Measurements from ENCODE around the gene EPM2A. TPM values are rescaled to one million over a fixed set of nuclear protein-coding genes. Genes with fewer than 3 reads are reported as not detected.
A peak's percentile ranks its signal among the peaks of the same experiment; 100 is the strongest.
"Not testable (repeated sequence)": the region's sequence is repeated elsewhere in the genome, so short reads cannot be mapped to it uniquely, and the experiment has no call there.

EPM2A gene
- polyA plus RNA-seq, 2 donors = 1.6 to 3.1 TPM

- Histone ChIP-seq H3K4me1 (ENCODE audit: control insufficient read depth in 2 of 2, insufficient read depth in 2 of 2, low read length in 1 of 2) (no peaks in the 10 kb centered on the region), H3K9me3 (ENCODE audit: control insufficient read depth in 2 of 2, insufficient read depth in 1 of 2, low read depth in 1 of 2, low read length in 1 of 2) (no peaks in the 10 kb centered on the region), H3K4me3 (ENCODE audit: low read depth in 1 of 2, low read length in 2 of 2) (no peak overlapping the region), H3K27ac (ENCODE audit: low read depth in 2 of 2, low read length in 1 of 2) (no peak overlapping the region), H3K27me3 (ENCODE audit: control insufficient read depth in 1 of 2, insufficient read depth in 2 of 2, low read length in 2 of 2) (no peaks in the 10 kb centered on the region), H3K36me3 (ENCODE audit: control insufficient read depth in 2 of 2, insufficient read depth in 2 of 2, low read length in 1 of 2) (no peaks in the 10 kb centered on the region)
- 72 to 80% methylated on average over 2 of the region's 2 CpGs for WGBS, 2 donors
These were observed 17.3 kb upstream of the EPM2A start for GRCh38 chr6:145752638-145753037.

GRCh38 chr6:145749632-145750031 lies 14.3 kb upstream of the EPM2A start:
- H3K36me3 ChIP-seq (ENCODE audit: control insufficient read depth in 2 of 2, insufficient read depth in 2 of 2, low read length in 1 of 2) = no peaks in the 10 kb centered on the region
- H3K27ac ChIP-seq (ENCODE audit: low read depth in 2 of 2, low read length in 1 of 2) = no peak overlapping the region
- H3K4me3 ChIP-seq (ENCODE audit: low read depth in 1 of 2, low read length in 2 of 2) = no peak overlapping the region
- H3K27me3 ChIP-seq (ENCODE audit: control insufficient read depth in 1 of 2, insufficient read depth in 2 of 2, low read length in 2 of 2) = no peaks in the 10 kb centered on the region
- H3K9me3 ChIP-seq (ENCODE audit: control insufficient read depth in 2 of 2, insufficient read depth in 1 of 2, low read depth in 1 of 2, low read length in 1 of 2) = no peaks in the 10 kb centered on the region
- WGBS, 2 donors = 37 to 61% methylated on average over 1 of the region's 1 CpG
- no peaks in the 10 kb centered on the region for H3K4me1 ChIP-seq (ENCODE audit: control insufficient read depth in 2 of 2, insufficient read depth in 2 of 2, low read length in 1 of 2)

DNA sequence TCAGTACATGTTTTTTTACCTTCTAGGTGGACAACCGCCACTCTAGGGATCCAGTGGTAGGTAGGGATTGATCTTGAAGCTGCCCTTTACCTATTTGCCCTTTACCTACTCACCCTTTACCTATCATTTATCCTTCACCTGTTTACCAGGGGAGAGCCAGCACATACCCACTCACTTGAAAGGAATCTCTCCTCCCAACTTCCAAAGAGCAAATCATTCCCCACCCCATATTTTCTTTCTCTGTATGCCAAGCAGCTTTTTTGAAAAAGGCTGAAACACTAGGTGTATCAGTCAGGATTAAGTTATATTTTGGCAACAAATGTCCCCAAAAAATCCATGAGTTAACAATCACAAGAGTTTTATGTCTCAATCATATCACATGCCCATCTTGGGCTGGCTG lies 10.5 kb upstream of the EPM2A start:
- no peaks in the 10 kb centered on the region for H3K27me3 ChIP-seq (ENCODE audit: control insufficient read depth in 1 of 2, insufficient read depth in 2 of 2, low read length in 2 of 2)
- no peaks in the 10 kb centered on the region for H3K36me3 ChIP-seq (ENCODE audit: control insufficient read depth in 2 of 2, insufficient read depth in 2 of 2, low read length in 1 of 2)
- H3K4me1 ChIP-seq (ENCODE audit: control insufficient read depth in 2 of 2, insufficient read depth in 2 of 2, low read length in 1 of 2) = no peaks in the 10 kb centered on the region
- H3K4me3 ChIP-seq (ENCODE audit: low read depth in 1 of 2, low read length in 2 of 2) = no peak overlapping the region
- H3K9me3 ChIP-seq (ENCODE audit: control insufficient read depth in 2 of 2, insufficient read depth in 1 of 2, low read depth in 1 of 2, low read length in 1 of 2) = no peaks in the 10 kb centered on the region
- H3K27ac ChIP-seq (ENCODE audit: low read depth in 2 of 2, low read length in 1 of 2) = no peak overlapping the region
- WGBS, 2 donors = 96 to 100% methylated on average over 1 of the region's 1 CpG

DNA sequence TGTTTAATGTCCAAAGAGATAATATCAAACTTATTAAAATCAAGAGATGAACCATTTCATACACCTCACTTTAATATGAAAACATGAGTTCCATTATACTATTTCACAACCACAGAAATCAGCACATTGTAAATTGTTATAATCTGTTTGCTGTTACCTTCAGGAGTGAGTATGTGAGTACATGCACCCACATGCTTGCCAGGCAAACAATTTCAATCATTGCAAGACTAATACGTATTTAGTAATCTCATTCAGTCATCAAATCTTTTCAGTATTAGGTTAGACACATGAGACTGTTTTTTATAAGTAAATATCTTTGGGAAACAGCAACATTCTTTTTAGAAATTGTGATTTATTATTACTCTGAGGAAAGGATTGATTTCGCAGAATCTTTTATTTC lies 9.3 kb upstream of the EPM2A start:
- Histone ChIP-seq H3K4me1 (ENCODE audit: control insufficient read depth in 2 of 2, insufficient read depth in 2 of 2, low read length in 1 of 2) (no peaks in the 10 kb centered on the region), H3K4me3 (ENCODE audit: low read depth in 1 of 2, low read length in 2 of 2) (no peak overlapping the region), H3K9me3 (ENCODE audit: control insufficient read depth in 2 of 2, insufficient read depth in 1 of 2, low read depth in 1 of 2, low read length in 1 of 2) (no peaks in the 10 kb centered on the region), H3K36me3 (ENCODE audit: control insufficient read depth in 2 of 2, insufficient read depth in 2 of 2, low read length in 1 of 2) (no peaks in the 10 kb centered on the region), H3K27me3 (ENCODE audit: control insufficient read depth in 1 of 2, insufficient read depth in 2 of 2, low read length in 2 of 2) (no peaks in the 10 kb centered on the region), H3K27ac (ENCODE audit: low read depth in 2 of 2, low read length in 1 of 2) (no peak overlapping the region)
- WGBS, 2 donors = 64 to 74% methylated on average over 2 of the region's 2 CpGs

GRCh38 chr6:145743332-145743731 lies 8.0 kb upstream of the EPM2A start:
- WGBS, 2 donors = 88 to 95% methylated on average over 2 of the region's 2 CpGs
- H3K4me1 ChIP-seq (ENCODE audit: control insufficient read depth in 2 of 2, insufficient read depth in 2 of 2, low read length in 1 of 2) = no peaks in the 10 kb centered on the region
- no peak overlapping the region for H3K4me3 ChIP-seq (ENCODE audit: low read depth in 1 of 2, low read length in 2 of 2)
- no peak overlapping the region for H3K27ac ChIP-seq (ENCODE audit: low read depth in 2 of 2, low read length in 1 of 2)
- H3K9me3 ChIP-seq (ENCODE audit: control insufficient read depth in 2 of 2, insufficient read depth in 1 of 2, low read depth in 1 of 2, low read length in 1 of 2) = no peaks in the 10 kb centered on the region
- no peaks in the 10 kb centered on the region for H3K36me3 ChIP-seq (ENCODE audit: control insufficient read depth in 2 of 2, insufficient read depth in 2 of 2, low read length in 1 of 2)
- no peaks in the 10 kb centered on the region for H3K27me3 ChIP-seq (ENCODE audit: control insufficient read depth in 1 of 2, insufficient read depth in 2 of 2, low read length in 2 of 2)

- H3K27me3 ChIP-seq (ENCODE audit: control insufficient read depth in 1 of 2, insufficient read depth in 2 of 2, low read length in 2 of 2); H3K27ac ChIP-seq (ENCODE audit: low read depth in 2 of 2, low read length in 1 of 2); H3K4me1 ChIP-seq (ENCODE audit: control insufficient read depth in 2 of 2, insufficient read depth in 2 of 2, low read length in 1 of 2); H3K36me3 ChIP-seq (ENCODE audit: control insufficient read depth in 2 of 2, insufficient read depth in 2 of 2, low read length in 1 of 2); H3K9me3 ChIP-seq (ENCODE audit: control insufficient read depth in 2 of 2, insufficient read depth in 1 of 2, low read depth in 1 of 2, low read length in 1 of 2); H3K4me3 ChIP-seq (ENCODE audit: low read depth in 1 of 2, low read length in 2 of 2): not testable (repeated sequence)
- WGBS, 2 donors = 80 to 88% methylated on average over 6 of the region's 6 CpGs
These were observed 7.2 kb upstream of the EPM2A start for GRCh38 chr6:145742472-145742871.

DNA sequence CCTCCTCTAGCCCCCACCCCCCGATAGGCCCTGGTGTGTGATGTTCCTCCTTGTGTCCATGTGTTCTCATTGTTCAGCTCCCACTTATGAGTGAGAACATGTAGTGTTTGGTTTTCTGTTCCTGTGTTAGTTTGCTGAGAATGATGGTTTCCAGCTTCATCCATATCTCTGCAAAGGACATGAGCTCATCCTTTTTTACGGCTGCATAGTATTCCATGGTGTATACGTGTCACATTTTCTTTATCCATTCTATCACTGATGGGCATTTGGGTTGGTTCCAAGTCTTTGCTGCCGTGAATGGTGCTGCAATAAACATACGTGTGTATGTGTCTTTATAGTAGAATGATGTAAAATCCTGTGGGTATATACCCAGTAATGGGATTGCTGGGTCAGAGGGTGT lies 4.4 kb upstream of the EPM2A start:
- not testable (repeated sequence) for H3K27me3 ChIP-seq (ENCODE audit: control insufficient read depth in 1 of 2, insufficient read depth in 2 of 2, low read length in 2 of 2); H3K4me1 ChIP-seq (ENCODE audit: control insufficient read depth in 2 of 2, insufficient read depth in 2 of 2, low read length in 1 of 2); H3K9me3 ChIP-seq (ENCODE audit: control insufficient read depth in 2 of 2, insufficient read depth in 1 of 2, low read depth in 1 of 2, low read length in 1 of 2); H3K27ac ChIP-seq (ENCODE audit: low read depth in 2 of 2, low read length in 1 of 2); H3K36me3 ChIP-seq (ENCODE audit: control insufficient read depth in 2 of 2, insufficient read depth in 2 of 2, low read length in 1 of 2); H3K4me3 ChIP-seq (ENCODE audit: low read depth in 1 of 2, low read length in 2 of 2)
- WGBS, 2 donors = 91 to 92% methylated on average over 5 of the region's 5 CpGs

- no peak overlapping the region for H3K27ac ChIP-seq (ENCODE audit: low read depth in 2 of 2, low read length in 1 of 2)
- no peaks in the 10 kb centered on the region for H3K36me3 ChIP-seq (ENCODE audit: control insufficient read depth in 2 of 2, insufficient read depth in 2 of 2, low read length in 1 of 2)
- H3K9me3 ChIP-seq (ENCODE audit: control insufficient read depth in 2 of 2, insufficient read depth in 1 of 2, low read depth in 1 of 2, low read length in 1 of 2) = no peaks in the 10 kb centered on the region
- no peaks in the 10 kb centered on the region for H3K27me3 ChIP-seq (ENCODE audit: control insufficient read depth in 1 of 2, insufficient read depth in 2 of 2, low read length in 2 of 2)
- H3K4me3 ChIP-seq (ENCODE audit: low read depth in 1 of 2, low read length in 2 of 2) = no peak overlapping the region
- H3K4me1 ChIP-seq (ENCODE audit: control insufficient read depth in 2 of 2, insufficient read depth in 2 of 2, low read length in 1 of 2) = no peaks in the 10 kb centered on the region
These were observed 2.9 kb upstream of the EPM2A start for GRCh38 chr6:145738265-145738664.

GRCh38 chr6:145736661-145737144 lies 1.4 kb upstream of the EPM2A start:
- peak overlapping the region; percentile 49 to 68 for H3K27ac ChIP-seq (ENCODE audit: low read depth in 2 of 2, low read length in 1 of 2)
- H3K4me3 ChIP-seq (ENCODE audit: low read depth in 1 of 2, low read length in 2 of 2) = no peak overlapping the region

DNA sequence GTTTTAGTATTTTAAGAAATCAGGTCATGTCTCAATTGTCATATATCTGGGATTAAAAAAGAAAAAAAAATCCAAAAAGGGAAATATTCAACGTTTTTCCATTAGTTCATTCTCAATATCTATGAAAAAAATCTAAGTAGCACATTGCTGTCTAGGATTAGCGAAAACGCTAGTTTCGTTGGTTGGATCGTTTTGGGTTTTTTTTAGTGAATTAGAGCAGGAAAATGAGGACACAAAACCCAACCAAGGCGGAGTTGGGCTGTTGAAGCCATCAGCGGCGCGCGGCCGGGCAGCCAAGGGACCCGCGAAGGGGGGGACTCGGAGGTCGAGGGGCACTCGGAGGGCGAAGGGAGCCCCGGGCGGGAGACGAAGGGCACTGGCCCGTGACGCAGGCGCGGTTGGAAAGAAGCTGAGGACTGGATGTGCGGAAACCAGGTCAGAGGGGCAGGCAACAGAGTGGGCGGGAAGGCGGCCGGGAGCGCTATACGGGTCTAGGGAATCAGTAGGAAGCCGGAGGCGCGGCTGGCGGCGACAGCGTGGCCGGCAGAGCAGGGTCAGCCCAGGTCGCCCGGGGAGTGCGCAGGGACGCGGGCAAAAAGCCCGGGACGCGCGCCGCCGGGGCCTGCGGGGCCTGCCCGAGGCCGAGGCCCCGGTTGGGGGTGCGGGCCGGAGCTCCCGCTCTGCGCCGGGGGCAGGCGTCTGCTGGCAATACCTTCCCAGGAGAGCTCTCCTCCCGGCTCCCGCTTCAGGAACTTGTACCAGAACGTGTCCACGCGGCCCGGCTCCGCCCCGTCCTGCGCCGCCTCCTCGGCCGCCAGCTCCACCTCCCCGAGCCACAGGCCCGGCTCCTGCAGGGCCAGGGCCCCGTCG lies 599 bp downstream of the EPM2A start:
- Histone ChIP-seq H3K4me3 (ENCODE audit: low read depth in 1 of 2, low read length in 2 of 2) (peak overlapping the region; percentile 66 to 77), H3K9me3 (ENCODE audit: control insufficient read depth in 2 of 2, insufficient read depth in 1 of 2, low read depth in 1 of 2, low read length in 1 of 2) (no peaks in the 10 kb centered on the region), H3K27me3 (ENCODE audit: control insufficient read depth in 1 of 2, insufficient read depth in 2 of 2, low read length in 2 of 2) (no peaks in the 10 kb centered on the region), H3K4me1 (ENCODE audit: control insufficient read depth in 2 of 2, insufficient read depth in 2 of 2, low read length in 1 of 2) (no peaks in the 10 kb centered on the region), H3K27ac (ENCODE audit: low read depth in 2 of 2, low read length in 1 of 2) (peak overlapping the region; percentile 93 to 98), H3K36me3 (ENCODE audit: control insufficient read depth in 2 of 2, insufficient read depth in 2 of 2, low read length in 1 of 2) (no peaks in the 10 kb centered on the region)
- WGBS, 2 donors = 0 to 1% methylated on average over 50 to 74 of the region's 74 CpGs

More at GRCh38 chr6:145736661-145737144, 1.4 kb upstream of the EPM2A start:
- Histone ChIP-seq H3K36me3 (ENCODE audit: control insufficient read depth in 2 of 2, insufficient read depth in 2 of 2, low read length in 1 of 2) (no peaks in the 10 kb centered on the region), H3K9me3 (ENCODE audit: control insufficient read depth in 2 of 2, insufficient read depth in 1 of 2, low read depth in 1 of 2, low read length in 1 of 2) (no peaks in the 10 kb centered on the region), H3K4me1 (ENCODE audit: control insufficient read depth in 2 of 2, insufficient read depth in 2 of 2, low read length in 1 of 2) (no peaks in the 10 kb centered on the region), H3K27me3 (ENCODE audit: control insufficient read depth in 1 of 2, insufficient read depth in 2 of 2, low read length in 2 of 2) (no peaks in the 10 kb centered on the region)
- 43 to 48% methylated on average over 7 of the region's 7 CpGs for WGBS, 2 donors

Measured in esophagus (tissue), 2 donors.